ENCODE measurements around the gene FBXO17.
"Not testable (repeated sequence)": the region's sequence is repeated elsewhere in the genome, so short reads cannot be mapped to it uniquely, and the experiment has no call there.

Gene FBXO17

GRCh38 chr19:38944981-38945506 is 30.5 kb downstream of the FBXO17 start:
- no peak for DNase-seq (ENCODE audit: low read depth in 2 of 2)

GRCh38 chr19:38942471-38943181 is 32.9 kb downstream of the FBXO17 start:
- no peak for DNase-seq (ENCODE audit: low read depth in 2 of 2)

- no peak for DNase-seq (ENCODE audit: low read depth in 2 of 2)
These were observed 33.6 kb downstream of the FBXO17 start for GRCh38 chr19:38941979-38942378.

- DNase-seq (ENCODE audit: low read depth in 2 of 2), result not testable (repeated sequence)
These were observed 34.1 kb downstream of the FBXO17 start for GRCh38 chr19:38941466-38941865.

- DNase-seq (ENCODE audit: low read depth in 2 of 2), result no peak
These were observed 35.6 kb downstream of the FBXO17 start for GRCh38 chr19:38939957-38940356.

- DNase-seq (ENCODE audit: low read depth in 2 of 2), result no peak
These were observed 42.0 kb downstream of the FBXO17 start for GRCh38 chr19:38933544-38933943.

GRCh38 chr19:38932425-38933179 is 42.9 kb downstream of the FBXO17 start:
- no peak for DNase-seq (ENCODE audit: low read depth in 2 of 2)

- DNase-seq (ENCODE audit: low read depth in 2 of 2), result no peak
These were observed 44.1 kb downstream of the FBXO17 start for GRCh38 chr19:38931521-38931793.

GRCh38 chr19:38930776-38931520 is 44.6 kb downstream of the FBXO17 start, which contains the start of gene MRPS12:
TSS of gene MRPS12 (plus strand) at chr19:38930944. CDS start at chr19:38931295, 351 bp downstream.
- DNase-seq (ENCODE audit: low read depth in 2 of 2), result peak; percentile 95 to 97

- peak; percentile 83 to 84 for DNase-seq (ENCODE audit: low read depth in 2 of 2)
These were observed 45.4 kb downstream of the FBXO17 start, which contains the start of gene SARS2 for GRCh38 chr19:38929929-38930775. TSS of gene SARS2 (minus strand) at chr19:38930763. CDS start at chr19:38930736, 27 bp downstream.

GRCh38 chr19:38928391-38929001 is 47.0 kb downstream of the FBXO17 start:
- DNase-seq (ENCODE audit: low read depth in 2 of 2), result no peak

GRCh38 chr19:38924388-38924787 is 51.2 kb downstream of the FBXO17 start:
- peak; percentile 10 to 12 for DNase-seq (ENCODE audit: low read depth in 2 of 2)

GRCh38 chr19:38922482-38922881 is 53.1 kb downstream of the FBXO17 start:
- DNase-seq (ENCODE audit: low read depth in 2 of 2), result no peak

- DNase-seq (ENCODE audit: low read depth in 2 of 2), result no peak
These were observed 53.9 kb downstream of the FBXO17 start for GRCh38 chr19:38921420-38922274.

GRCh38 chr19:38920602-38921419 is 54.7 kb downstream of the FBXO17 start:
- DNase-seq (ENCODE audit: low read depth in 2 of 2), result no peak

GRCh38 chr19:38919837-38920601 is 55.5 kb downstream of the FBXO17 start:
- DNase-seq (ENCODE audit: low read depth in 2 of 2), result no peak

GRCh38 chr19:38918526-38918925 is 57.0 kb downstream of the FBXO17 start:
- DNase-seq (ENCODE audit: low read depth in 2 of 2), result no peak

GRCh38 chr19:38917921-38918491 is 57.5 kb downstream of the FBXO17 start:
- no peak for DNase-seq (ENCODE audit: low read depth in 2 of 2)
